GM13977 (cell line): ENCODE data around the gene ITFG1.

ENCODE experiments used
- DNase-seq: peaks from one replicate; pipeline ENCODE4 v3.0.0; 2012; ENCODE audit warnings: low spot score
- CTCF ChIP-seq: IDR thresholded peaks from 2 replicates; pipeline ENCODE4 v1.5.1; 2012; ENCODE audit warnings: mild to moderate bottlenecking, control low read depth; ENCODE audit not compliant: insufficient read depth; ENCODE audit errors: extremely low read depth, missing control alignments
- in situ Hi-C: fragments of 300-500 bp; cut with MboI; formaldehyde crosslinking; loops from one replicate; pipeline ENCODE4 v1.12.0; 2022; ENCODE audit warnings: low sequenced_read_pairs, low pct_unique_long_range_greater_than_20kb, mixed read lengths, inconsistent platforms; ENCODE audit not compliant: unreplicated experiment

The ITFG1 gene

GRCh38 chr16:47460711-47461597 is at the start of gene ITFG1, which contains the start of gene PHKB:
TSS of gene ITFG1 (minus strand) at chr16:47461063. CDS start at chr16:47461045, 18 bp downstream.
TSS of gene PHKB (plus strand) at chr16:47461331. CDS start at chr16:47461351, 20 bp downstream.
- DNase-seq: peak; percentile 93
- TF ChIP-seq CTCF: no peak
- in situ Hi-C loops: no loop called here

DNA sequence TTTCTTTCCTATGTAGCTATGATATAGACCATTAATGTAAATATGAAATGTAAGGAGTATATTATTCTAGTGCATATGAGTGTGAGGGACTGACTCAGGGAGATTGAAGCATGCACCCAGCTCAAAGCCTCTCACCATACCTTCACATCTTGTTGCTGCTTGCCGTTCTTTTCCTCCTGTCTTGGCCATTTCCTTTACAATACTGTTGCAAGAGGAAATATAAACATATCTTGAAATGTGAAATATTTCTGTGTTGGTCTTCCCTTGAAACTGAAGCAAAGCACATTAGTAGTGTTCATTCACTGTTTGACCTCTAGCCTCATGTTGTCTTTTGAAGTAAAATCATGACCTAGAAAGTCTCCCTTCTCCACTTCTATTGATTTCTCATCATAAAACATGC is 46.8 kb upstream of the ITFG1 start:
- in situ Hi-C loops: no loop called here
- no peak for DNase-seq
- no peak for TF ChIP-seq CTCF

- TF ChIP-seq CTCF: no peak
- in situ Hi-C loops: no loop called here
- no peak for DNase-seq
Measured at GRCh38 chr16:47506800-47507199, 45.9 kb upstream of the ITFG1 start.

DNA sequence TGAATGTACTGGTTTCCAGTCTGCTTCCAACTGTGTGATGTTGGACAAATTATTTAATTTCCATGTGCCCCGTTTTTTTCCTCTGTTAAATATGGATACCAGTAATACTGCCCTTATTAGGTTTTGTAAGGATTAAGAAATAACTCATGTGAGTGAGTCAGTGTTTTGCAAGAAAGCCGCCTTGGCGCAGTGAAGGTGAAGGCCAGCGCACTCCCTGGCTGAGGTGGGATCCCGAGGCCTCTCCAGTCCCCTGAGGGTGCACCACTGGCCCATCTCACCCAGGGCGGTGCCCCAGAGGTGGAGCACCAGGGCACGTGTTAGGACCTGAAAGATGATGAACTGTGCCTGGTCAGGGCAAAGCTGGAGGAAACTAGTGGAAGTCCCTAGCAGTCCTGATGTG is 43.7 kb upstream of the ITFG1 start:
- no peak for TF ChIP-seq CTCF
- in situ Hi-C loops: no loop called here
- no peak for DNase-seq

- in situ Hi-C loops: no loop called here
- DNase-seq: no peak
- TF ChIP-seq CTCF: no peak
Measured at GRCh38 chr16:47503936-47504335, 43.1 kb upstream of the ITFG1 start.

- DNase-seq: no peak
- TF ChIP-seq CTCF: no peak
- in situ Hi-C loops: no loop called here
Measured at GRCh38 chr16:47499700-47500264, 38.9 kb upstream of the ITFG1 start.
